Measurements from ENCODE around the gene ZG16. TPM values are rescaled to one million over a fixed set of nuclear protein-coding genes. Genes with fewer than 3 reads are reported as not detected.

Gene ZG16
- not detected for total RNA-seq

GRCh38 chr16:29777576-29778350 is at the start of gene ZG16:
TSS of gene ZG16 (plus strand) at chr16:29778256. CDS start at chr16:29779267, 1,011 bp downstream.

DNA sequence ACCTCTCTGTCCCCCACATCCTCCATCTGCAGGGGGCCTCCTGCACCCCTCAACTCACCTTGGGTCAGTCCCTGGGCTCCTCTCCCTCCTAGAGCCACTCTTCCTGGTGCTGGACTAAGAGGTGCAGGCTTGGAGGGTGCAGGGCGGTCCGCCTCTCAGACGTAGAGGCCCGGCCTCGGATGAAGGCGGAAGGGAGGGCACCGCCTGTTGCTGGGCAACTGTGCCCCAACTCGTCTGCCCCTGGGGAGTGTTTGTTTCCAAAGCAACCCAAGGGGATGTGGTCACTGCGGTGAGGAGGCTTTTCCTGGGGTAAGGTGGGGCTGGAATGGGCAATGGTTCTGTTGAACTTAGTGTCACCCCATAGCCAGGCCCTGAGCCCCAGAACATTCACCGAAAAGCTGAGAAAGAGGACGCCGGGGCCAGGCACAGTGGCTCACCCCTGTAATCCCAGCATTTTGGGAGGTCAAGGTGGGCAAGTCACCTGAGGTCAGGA is 32.2 kb upstream of the ZG16 start, which contains the start of gene C16orf54:
TSS of gene C16orf54 (minus strand) at position 138 of the 493 bp plus-strand sequence. CDS start 1,039 bp downstream, outside the sequence.

GRCh38 chr16:29790183-29790948 is 12.3 kb downstream of the ZG16 start, which contains the start of gene KIF22:
TSS of gene KIF22 (plus strand) at chr16:29790751. CDS start at chr16:29790760, 9 bp downstream.

GRCh38 chr16:29806099-29806579 is 28.1 kb downstream of the ZG16 start, which contains the start of gene MAZ:
TSS of gene MAZ (plus strand) at chr16:29806529. CDS start at chr16:29806702, 173 bp downstream.

GRCh38 chr16:29811896-29812665 is 34.0 kb downstream of the ZG16 start, which contains the start of gene PRRT2:
TSS of gene PRRT2 (plus strand) at chr16:29812193. CDS start at chr16:29813055, 862 bp downstream.

GRCh38 chr16:29815793-29816693 is 38.0 kb downstream of the ZG16 start, which contains the start of gene PAGR1:
TSS of gene PAGR1 (plus strand) at chr16:29816152. CDS start at chr16:29816526, 374 bp downstream.

GRCh38 chr16:29820271-29820701 is 42.2 kb downstream of the ZG16 start, which contains the start of gene MVP:
TSS of gene MVP (plus strand) at chr16:29820462. CDS start at chr16:29830550, 10,088 bp downstream.

Small RNAs within 50 kb of the gene (small RNA-seq; reads per million reads assigned to genes)
- gene AC009133.6 (0 reads per million in 2 donors), gene AC120114.4 (0 reads per million in 2 donors)

Other genes starting within 250 kb of the ZG16 start
- not detected for gene SPN, start 115.0 kb upstream of the ZG16 start, total RNA-seq
- gene QPRT, start 99.1 kb upstream of the ZG16 start, total RNA-seq = 100 to 1,000 TPM; 137 to 148 TPM
- not detected for gene C16orf54, start 32.3 kb upstream of the ZG16 start, total RNA-seq
- 100 to 1,000 TPM in 1 of 2 donors, 10 to 100 TPM in 1; 48.5 to 102 TPM for gene KIF22, start 12.5 kb downstream of the ZG16 start, total RNA-seq
- 100 to 1,000 TPM; 182 to 264 TPM for gene MAZ, start 28.3 kb downstream of the ZG16 start, total RNA-seq
- gene PRRT2, start 33.9 kb downstream of the ZG16 start, total RNA-seq = not detected
- gene PAGR1, start 37.9 kb downstream of the ZG16 start, total RNA-seq = 10 to 100 TPM; 15.1 to 23.0 TPM
- 100 to 1,000 TPM; 183 to 186 TPM for gene MVP, start 42.2 kb downstream of the ZG16 start, total RNA-seq
- 10 to 100 TPM; 71.2 to 76.3 TPM for gene CDIPT, start 85.0 kb downstream of the ZG16 start, total RNA-seq
- 1 to 10 TPM; 1.7 to 6.2 TPM for gene SEZ6L2, start 121.3 kb downstream of the ZG16 start, total RNA-seq
- 1 to 10 TPM; 1.3 to 5.2 TPM for gene ASPHD1, start 122.2 kb downstream of the ZG16 start, total RNA-seq
- gene KCTD13, start 148.0 kb downstream of the ZG16 start, total RNA-seq = 10 to 100 TPM; 10.3 to 15.1 TPM
- gene TMEM219, start 183.8 kb downstream of the ZG16 start, total RNA-seq = 10 to 100 TPM; 72.9 to 86.4 TPM
- 10 to 100 TPM; 43.6 to 46.1 TPM for gene TAOK2, start 195.6 kb downstream of the ZG16 start, total RNA-seq
- 1 to 10 TPM; 6.9 to 7.3 TPM for gene HIRIP3, start 217.4 kb downstream of the ZG16 start, total RNA-seq
- gene INO80E, start 218.0 kb downstream of the ZG16 start, total RNA-seq = 10 to 100 TPM; 24.4 to 33.0 TPM
- under 1 TPM in 1 of 2 donors, not detected in 1; 0.33 TPM for gene DOC2A, start 232.8 kb downstream of the ZG16 start, total RNA-seq
- gene C16orf92, start 244.9 kb downstream of the ZG16 start, total RNA-seq = not detected

All from melanocyte of skin (primary cell).